Thoracic aorta (tissue), 2 donors: Measurements from ENCODE around the gene SGSM2. TPM values are rescaled to one million over a fixed set of nuclear protein-coding genes. Genes with fewer than 3 reads are reported as not detected.

Experiments
- ATAC-seq: fragments of 150-250 bp; one replicate; pipeline ENCODE4 v1.8.0; 2017; ENCODE audit warnings: low read depth; ENCODE audit not compliant: insufficient number of reproducible peaks, low FRiP score
- DNase-seq: peaks from one replicate; pipeline ENCODE4 v3.0.0-alpha.2; 2020; ENCODE audit warnings: low spot score
- H3K27ac ChIP-seq, 2 donors: fragments of 200-600 bp; sonication (generic); 1 replicate in 1 of 2; 2 replicates in 1 of 2; pipeline ENCODE4 v1.5.1; 2016; ENCODE audit warnings: mild to moderate bottlenecking in 2 of 2, moderate library complexity in 2 of 2
- H3K27me3 ChIP-seq: fragments of 200-600 bp; sonication (generic); replicated peaks from 2 replicates; pipeline ENCODE4 v1.6.0; 2016; ENCODE audit warnings: mild to moderate bottlenecking; ENCODE audit not compliant: insufficient read depth
- H3K36me3 ChIP-seq: fragments of 200-600 bp; sonication (generic); one replicate; pipeline ENCODE4 v1.5.1; 2016
- H3K4me1 ChIP-seq, 2 donors: fragments of 200-600 bp; sonication (generic); 1 replicate in 1 of 2; 2 replicates in 1 of 2; pipeline versions ENCODE4 v1.5.1 to v1.6.0; 2016; ENCODE audit warnings: low read depth in 2 of 2, mild to moderate bottlenecking in 1 of 2; ENCODE audit not compliant: control insufficient read depth in 1 of 2
- H3K4me3 ChIP-seq: fragments of 200-600 bp; sonication (generic); 2 replicates; pipeline ENCODE4 v1.5.1; 2016; ENCODE audit warnings: mild to moderate bottlenecking
- H3K9me3 ChIP-seq: fragments of 200-600 bp; sonication (generic); 2 replicates; pipeline ENCODE4 v1.5.1; 2016
- CTCF ChIP-seq: fragments of 200-600 bp; sonication (generic); IDR thresholded peaks from one replicate; pipeline ENCODE4 v1.5.1; 2019; ENCODE audit warnings: antibody characterized with exemption
- total RNA-seq, 2 donors: library from RNA; depleted of rRNA; stranded (reverse); fragments of >200 nt; gene quantifications; one replicate each; pipeline versions ENCODE4 v1.1.0 to v1.2.3, GENCODE V29; 2016

SGSM2 gene
- total RNA-seq, 2 donors from 2014 or later, result 58.1 to 70.3 TPM

GRCh38 chr17:2421315-2422147, 84.2 kb downstream of the SGSM2 start:
- no peak for TF ChIP-seq CTCF
- Histone ChIP-seq H3K36me3 (peaks cover 6% of the 10 kb centered on the region), H3K4me1 (no peaks in the 10 kb centered on the region), H3K9me3 (no peaks in the 10 kb centered on the region), H3K27me3 (no peaks in the 10 kb centered on the region), H3K4me3 (no peak overlapping the region), H3K27ac (no peak overlapping the region)
- DNase-seq (no peak), ATAC-seq (no peak)

- Histone ChIP-seq H3K27ac (no peak overlapping the region), H3K4me1 (peaks cover 8 to 12% of the 10 kb centered on the region in 2 donors), H3K4me3 (no peak overlapping the region), H3K9me3 (no peaks in the 10 kb centered on the region), H3K27me3 (no peaks in the 10 kb centered on the region), H3K36me3 (peaks cover 6% of the 10 kb centered on the region)
- no peak for ATAC-seq
- no peak for TF ChIP-seq CTCF
- no peak for DNase-seq
Observed at GRCh38 chr17:2423271-2423670, 86.0 kb downstream of the SGSM2 start.

GRCh38 chr17:2427215-2427614, 89.9 kb downstream of the SGSM2 start:
- Histone ChIP-seq H3K4me3 (no peak overlapping the region), H3K9me3 (no peaks in the 10 kb centered on the region), H3K4me1 (peaks cover 8 to 12% of the 10 kb centered on the region in 2 donors), H3K36me3 (no peaks in the 10 kb centered on the region), H3K27ac (no peak overlapping the region), H3K27me3 (no peaks in the 10 kb centered on the region)
- DNase-seq (no peak), ATAC-seq (no peak)
- no peak for TF ChIP-seq CTCF

- DNase-seq, result no peak
- Histone ChIP-seq H3K27me3 (no peaks in the 10 kb centered on the region), H3K4me1 (peaks cover 8 to 12% of the 10 kb centered on the region in 2 donors), H3K4me3 (no peak overlapping the region), H3K36me3 (peaks cover 1% of the 10 kb centered on the region), H3K9me3 (no peaks in the 10 kb centered on the region), H3K27ac (no peak overlapping the region)
- no peak for TF ChIP-seq CTCF
- ATAC-seq, result no peak
Observed at GRCh38 chr17:2427910-2428309, 90.6 kb downstream of the SGSM2 start.

Other genes starting within 250 kb of the SGSM2 start
- 10 to 100 TPM; 33.2 to 82.9 TPM for gene SMG6, start 33.7 kb upstream of the SGSM2 start, total RNA-seq
- gene SRR, start 33.6 kb upstream of the SGSM2 start, total RNA-seq, result 10 to 100 TPM; 10.5 to 20.8 TPM
- 10 to 100 TPM; 36.0 to 63.2 TPM for gene TSR1, start 1.0 kb upstream of the SGSM2 start, total RNA-seq
- 10 to 100 TPM; 17.9 to 27.1 TPM for gene MNT, start 63.6 kb downstream of the SGSM2 start, total RNA-seq
- 10 to 100 TPM; 37.6 to 37.9 TPM for gene METTL16, start 174.4 kb downstream of the SGSM2 start, total RNA-seq